ENCODE data around the gene FHL5. TPM values are rescaled to one million over a fixed set of nuclear protein-coding genes. Genes with fewer than 3 reads are reported as not detected.
A peak's percentile ranks its signal among the peaks of the same experiment; 100 is the strongest.
"Not testable (repeated sequence)": the region's sequence is repeated elsewhere in the genome, so short reads cannot be mapped to it uniquely, and the experiment has no call there.

FHL5 gene, protein sequence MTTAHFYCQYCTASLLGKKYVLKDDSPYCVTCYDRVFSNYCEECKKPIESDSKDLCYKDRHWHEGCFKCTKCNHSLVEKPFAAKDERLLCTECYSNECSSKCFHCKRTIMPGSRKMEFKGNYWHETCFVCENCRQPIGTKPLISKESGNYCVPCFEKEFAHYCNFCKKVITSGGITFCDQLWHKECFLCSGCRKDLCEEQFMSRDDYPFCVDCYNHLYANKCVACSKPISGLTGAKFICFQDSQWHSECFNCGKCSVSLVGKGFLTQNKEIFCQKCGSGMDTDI
- not detected in 2 replicates for total RNA-seq (2014; rRNA removed; shearing (Covaris generic))

DNA sequence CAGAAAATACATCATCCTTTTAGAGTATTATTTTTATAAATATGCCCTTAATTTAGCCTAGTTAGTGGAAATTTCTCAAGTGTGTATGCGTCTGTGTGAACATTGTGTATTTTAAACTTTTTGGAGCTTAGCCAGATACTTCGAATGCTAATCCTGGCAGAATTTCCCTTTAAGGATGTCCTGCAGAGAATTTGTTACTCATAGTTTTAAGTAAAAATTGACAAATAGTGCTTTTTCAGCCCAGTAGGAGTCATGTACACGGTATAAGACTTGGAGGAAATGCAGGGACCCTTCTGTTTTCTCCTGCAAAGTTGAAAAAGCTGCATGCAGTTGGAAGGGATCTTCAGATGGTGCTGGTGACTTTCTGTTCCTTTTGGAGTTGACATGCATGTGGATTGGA lies at the start of gene FHL5:
Gene FHL5, plus strand, starts transcription at position 243 of the 400 bp plus-strand sequence. CDS start 40,486 bp downstream, outside the sequence.
- Histone ChIP-seq H3K9me3 (replicated peaks) (no peaks in the 10 kb centered on the region), H3K36me3 (no peaks in the 10 kb centered on the region), H3K4me1 (no peaks in the 10 kb centered on the region), H3K27ac (no peak within 1 kb of the TSS), H3K27me3 (no peaks in the 10 kb centered on the region), H3K4me3 (no peak within 1 kb of the TSS)
- no peak for DNase-seq

DNA sequence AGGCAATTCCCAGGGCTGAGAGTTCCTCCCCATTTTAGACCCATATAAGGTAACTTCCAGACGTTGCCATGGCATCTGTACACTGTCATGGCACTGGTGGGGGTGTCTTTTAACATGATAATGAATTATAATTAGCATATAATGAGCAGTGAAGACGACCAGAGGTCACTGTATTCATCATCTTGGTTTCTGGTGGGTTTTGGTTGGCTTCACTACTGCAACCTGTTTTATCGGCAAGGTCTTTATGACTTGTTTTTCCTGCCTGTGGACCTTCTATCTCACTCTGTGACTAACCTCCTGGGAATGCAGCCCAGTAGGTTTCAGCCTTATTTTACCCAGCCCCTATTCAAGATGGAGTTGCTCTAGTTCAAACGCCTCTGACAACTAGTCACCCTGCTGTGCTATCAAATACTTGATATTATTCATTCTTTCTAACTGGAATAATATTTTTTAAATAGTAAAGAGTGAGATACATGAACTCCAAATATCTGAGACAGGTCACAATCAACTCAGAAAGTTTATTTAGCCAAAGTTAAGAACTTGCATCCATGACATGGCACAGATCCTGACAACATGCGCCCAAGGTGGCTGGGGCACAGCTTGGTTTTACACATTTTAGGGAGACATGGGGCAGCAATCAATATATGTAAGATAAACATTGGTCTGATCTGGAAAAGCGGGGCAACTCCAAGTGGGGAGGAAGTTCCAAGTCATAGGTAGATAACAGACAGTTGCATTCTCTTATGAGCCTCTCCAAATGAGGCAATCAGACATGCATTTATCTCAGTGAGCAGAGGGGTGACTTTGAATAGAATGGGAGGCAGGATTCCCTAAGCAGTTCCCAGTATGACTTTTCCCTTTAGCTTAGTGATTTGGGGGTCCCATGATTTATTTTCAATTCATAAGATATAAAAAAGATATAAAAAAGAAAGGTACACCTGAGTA lies 42.5 kb upstream of the FHL5 start:
- Histone ChIP-seq H3K36me3 (peaks cover 2% of the 10 kb centered on the region; the same call in 1 of the 2 replicates), H3K27me3 (no peaks in the 10 kb centered on the region), H3K4me1 (0 out of 2 replicates have a peak, but pooled peaks cover 7% of the 10 kb centered on the region), H3K27ac (no peak overlapping the region; the same call in 1 of the 2 replicates), H3K9me3 (replicated peaks) (no peaks in the 10 kb centered on the region), H3K4me3 (peak overlapping the region; percentile 72)
- DNase-seq, result peak in 1 of 2 experiments; percentile 10

GRCh38 chr6:96521306-96521643 lies 41.7 kb upstream of the FHL5 start:
- Histone ChIP-seq H3K4me3 (peak overlapping the region; percentile 72), H3K27ac (peak overlapping the region; percentile 94), H3K36me3 (peaks cover 2% of the 10 kb centered on the region; the same call in 1 of the 2 replicates), H3K9me3 (replicated peaks) (no peaks in the 10 kb centered on the region), H3K4me1 (0 out of 2 replicates have a peak, but pooled peaks cover 7% of the 10 kb centered on the region), H3K27me3 (no peaks in the 10 kb centered on the region)
- DNase-seq, result no peak

GRCh38 chr6:96521644-96522464 lies 41.1 kb upstream of the FHL5 start, which contains the start of gene UFL1:
Gene UFL1 (plus strand): TSS chr6:96521806. CDS start chr6:96521874, 68 bp downstream.
- Histone ChIP-seq H3K27me3 (no peaks in the 10 kb centered on the region), H3K4me3 (peak within 1 kb of the TSS; percentile 72), H3K36me3 (peaks cover 2% of the 10 kb centered on the region; the same call in 1 of the 2 replicates), H3K27ac (peak within 1 kb of the TSS; percentile 94), H3K9me3 (replicated peaks) (no peaks in the 10 kb centered on the region), H3K4me1 (0 out of 2 replicates have a peak, but pooled peaks cover 7% of the 10 kb centered on the region)
- peak; percentile 95 for DNase-seq

- Histone ChIP-seq H3K27ac (peak overlapping the region; percentile 94), H3K27me3 (no peaks in the 10 kb centered on the region)
Observed at GRCh38 chr6:96522465-96523009, 40.4 kb upstream of the FHL5 start.

GRCh38 chr6:96528193-96528592 lies 34.7 kb upstream of the FHL5 start:
- Histone ChIP-seq H3K27me3 (no peaks in the 10 kb centered on the region), H3K27ac (no peak overlapping the region), H3K9me3 (replicated peaks) (no peaks in the 10 kb centered on the region), H3K36me3 (peaks cover 42% of the 10 kb centered on the region), H3K4me3 (no peak overlapping the region), H3K4me1 (0 out of 2 replicates have a peak, but pooled peaks cover 7% of the 10 kb centered on the region)
- DNase-seq, result no peak

More at GRCh38 chr6:96522465-96523009, 40.4 kb upstream of the FHL5 start:
- Histone ChIP-seq H3K4me1 (0 out of 2 replicates have a peak, but pooled peaks cover 7% of the 10 kb centered on the region), H3K4me3 (peak overlapping the region; percentile 72), H3K36me3 (peaks cover 7% of the 10 kb centered on the region), H3K9me3 (replicated peaks) (no peaks in the 10 kb centered on the region)
- DNase-seq, result peak; percentile 12 to 53

DNA sequence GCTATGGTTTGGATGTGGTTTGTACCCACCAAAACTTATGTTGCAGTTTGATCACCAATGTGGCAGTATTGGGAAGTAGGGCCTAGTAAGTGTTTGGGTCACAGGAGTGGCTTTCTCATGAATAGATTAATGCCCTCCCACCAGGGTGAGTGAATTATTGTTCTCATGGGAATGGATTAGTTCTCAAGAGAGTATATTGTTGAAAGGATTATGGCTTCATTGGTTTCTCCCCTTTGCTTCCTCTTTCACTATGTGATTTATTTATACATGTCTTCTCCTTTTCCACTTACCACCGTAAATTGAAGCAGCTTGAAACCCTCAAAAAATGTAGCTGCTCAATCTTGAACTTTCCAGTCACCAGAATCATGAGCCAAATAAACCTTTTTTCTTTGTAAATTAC lies 30.5 kb upstream of the FHL5 start:
- Histone ChIP-seq H3K36me3 (peaks cover 38% of the 10 kb centered on the region), H3K4me1 (no peaks in the 10 kb centered on the region), H3K9me3 (replicated peaks) (no peaks in the 10 kb centered on the region), H3K4me3 (no peak overlapping the region), H3K27me3 (no peaks in the 10 kb centered on the region), H3K27ac (no peak overlapping the region)
- DNase-seq, result no peak

DNA sequence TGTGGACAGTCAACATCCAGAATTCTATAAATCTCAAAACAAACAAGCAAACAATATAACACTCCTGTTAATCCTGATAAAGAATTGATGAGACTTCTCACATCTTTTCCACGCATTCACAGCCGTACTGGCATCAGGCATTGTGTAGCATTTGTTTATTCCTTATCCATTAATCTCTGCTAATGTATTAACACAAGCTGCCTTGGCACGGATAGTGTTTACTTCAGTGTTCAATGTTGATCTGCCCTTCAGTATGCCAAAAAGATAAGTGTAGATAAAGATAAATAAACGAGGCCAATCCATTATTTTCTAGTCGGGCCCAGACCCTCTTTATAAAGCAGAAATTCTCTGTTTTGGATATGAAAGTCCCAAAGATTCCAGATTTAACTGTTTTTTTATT lies 25.2 kb upstream of the FHL5 start:
- H3K4me1 ChIP-seq, result no peaks in the 10 kb centered on the region
- no peaks in the 10 kb centered on the region for H3K27me3 ChIP-seq
- H3K4me3 ChIP-seq, result no peak overlapping the region
- DNase-seq, result no peak
- no peak overlapping the region for H3K27ac ChIP-seq
- H3K36me3 ChIP-seq, result peaks cover 26% of the 10 kb centered on the region
- no peaks in the 10 kb centered on the region for H3K9me3 ChIP-seq (replicated peaks)

GRCh38 chr6:96542702-96543101 lies 20.2 kb upstream of the FHL5 start:
- H3K27ac ChIP-seq, result no peak overlapping the region
- H3K9me3 ChIP-seq (replicated peaks), result no peaks in the 10 kb centered on the region
- DNase-seq, result peak in 1 of 2 experiments; percentile 30
- no peaks in the 10 kb centered on the region for H3K4me1 ChIP-seq
- no peaks in the 10 kb centered on the region for H3K27me3 ChIP-seq
- H3K36me3 ChIP-seq, result peaks cover 55% of the 10 kb centered on the region
- no peak overlapping the region for H3K4me3 ChIP-seq

GRCh38 chr6:96545882-96546281 lies 17.0 kb upstream of the FHL5 start:
- H3K9me3 ChIP-seq (replicated peaks), result no peaks in the 10 kb centered on the region

DNA sequence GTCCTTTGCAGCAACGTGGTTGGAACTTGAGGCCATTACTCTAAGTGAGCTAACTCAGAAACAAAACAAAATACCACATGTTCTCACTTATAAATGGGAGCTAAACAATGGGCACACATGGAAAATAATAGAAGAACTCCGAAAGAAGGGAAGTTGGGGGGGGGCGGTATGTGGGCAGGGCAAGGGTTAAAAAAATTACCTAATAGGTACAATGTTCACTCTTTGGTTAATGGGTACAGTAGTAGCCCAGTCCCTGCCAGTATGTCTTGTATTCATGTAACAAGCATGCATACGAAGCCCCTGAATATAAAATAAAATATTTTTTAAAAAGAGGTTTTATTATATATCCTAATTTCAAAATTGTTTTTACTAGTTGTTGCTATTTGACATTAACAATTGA lies 15.3 kb upstream of the FHL5 start:
- DNase-seq, result no peak
- Histone ChIP-seq H3K4me3 (no peak overlapping the region), H3K27me3 (no peaks in the 10 kb centered on the region), H3K36me3 (peaks cover 52% of the 10 kb centered on the region), H3K27ac (no peak overlapping the region), H3K9me3 (replicated peaks) (no peaks in the 10 kb centered on the region), H3K4me1 (no peaks in the 10 kb centered on the region)

More at GRCh38 chr6:96545882-96546281, 17.0 kb upstream of the FHL5 start:
- Histone ChIP-seq H3K36me3 (peaks cover 48% of the 10 kb centered on the region), H3K27me3 (no peaks in the 10 kb centered on the region), H3K27ac (no peak overlapping the region), H3K4me1 (no peaks in the 10 kb centered on the region), H3K4me3 (no peak overlapping the region)
- DNase-seq, result no peak

GRCh38 chr6:96554558-96554957 lies 8.4 kb upstream of the FHL5 start:
- peaks cover 30% of the 10 kb centered on the region for H3K36me3 ChIP-seq
- no peaks in the 10 kb centered on the region for H3K9me3 ChIP-seq (replicated peaks)

GRCh38 chr6:96559740-96560139 lies 3.2 kb upstream of the FHL5 start:
- DNase-seq; H3K9me3 ChIP-seq (replicated peaks); H3K4me1 ChIP-seq: not testable (repeated sequence)

More at GRCh38 chr6:96554558-96554957, 8.4 kb upstream of the FHL5 start:
- DNase-seq, result no peak
- no peaks in the 10 kb centered on the region for H3K27me3 ChIP-seq
- H3K27ac ChIP-seq, result no peak overlapping the region
- H3K4me1 ChIP-seq, result no peaks in the 10 kb centered on the region
- H3K4me3 ChIP-seq, result no peak overlapping the region

DNA sequence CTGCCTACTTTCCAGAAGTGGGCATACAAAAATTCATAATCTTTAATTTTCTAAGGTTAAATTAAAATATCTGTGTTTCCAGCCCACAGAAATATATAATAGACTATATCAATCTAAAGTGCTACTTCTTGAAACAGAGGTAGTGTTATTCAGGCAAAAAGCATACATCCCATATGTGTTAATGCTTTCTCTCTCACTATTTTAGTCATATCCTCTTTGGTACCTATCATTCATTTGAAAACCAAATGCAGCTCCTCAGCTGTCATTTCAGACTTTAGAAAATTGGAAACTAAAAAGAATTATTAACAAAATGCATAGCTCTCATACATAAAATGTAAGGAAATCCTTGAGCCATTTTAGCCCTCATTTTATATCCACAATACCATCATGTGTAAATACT lies 925 bp downstream of the FHL5 start:
- Histone ChIP-seq H3K4me3 (no peak overlapping the region), H3K36me3 (no peaks in the 10 kb centered on the region), H3K4me1 (no peaks in the 10 kb centered on the region), H3K27me3 (no peaks in the 10 kb centered on the region), H3K9me3 (replicated peaks) (no peaks in the 10 kb centered on the region), H3K27ac (no peak overlapping the region)
- no peak for DNase-seq

More at GRCh38 chr6:96559740-96560139, 3.2 kb upstream of the FHL5 start:
- H3K4me3 ChIP-seq, H3K27me3 ChIP-seq, H3K27ac ChIP-seq: not testable (repeated sequence)
- peaks cover 11% of the 10 kb centered on the region for H3K36me3 ChIP-seq

Measured in SJCRH30 (cell line).